Kidney glomerular epithelial cell (primary cell): ENCODE data around the gene NIPBL.
"Not testable (repeated sequence)": the region's sequence is repeated elsewhere in the genome, so short reads cannot be mapped to it uniquely, and the experiment has no call there.

Source experiments
- DNase-seq: peaks from one replicate; lab custom pipeline; 2025; lab: John Stamatoyannopoulos, UW

The NIPBL gene

DNA sequence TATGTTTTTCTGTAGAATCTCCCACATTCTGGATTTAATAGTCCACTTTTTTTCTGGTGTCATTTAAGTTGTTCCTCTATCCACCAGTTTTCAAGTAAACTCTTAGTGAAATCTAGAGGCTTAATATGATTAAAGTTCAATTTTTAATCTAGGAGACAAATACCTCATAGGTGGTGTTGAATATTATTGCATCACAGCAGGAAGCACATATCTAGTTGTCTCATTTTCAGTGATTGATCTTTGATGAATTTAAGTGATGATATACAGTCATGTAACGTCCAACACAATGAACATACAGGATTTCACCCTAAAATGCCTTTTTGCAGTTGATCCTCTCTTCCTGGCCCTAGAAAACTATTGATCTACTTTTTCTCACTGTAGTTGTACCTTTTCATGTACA lies 152.3 kb downstream of the NIPBL start:
- no peak for DNase-seq

DNA sequence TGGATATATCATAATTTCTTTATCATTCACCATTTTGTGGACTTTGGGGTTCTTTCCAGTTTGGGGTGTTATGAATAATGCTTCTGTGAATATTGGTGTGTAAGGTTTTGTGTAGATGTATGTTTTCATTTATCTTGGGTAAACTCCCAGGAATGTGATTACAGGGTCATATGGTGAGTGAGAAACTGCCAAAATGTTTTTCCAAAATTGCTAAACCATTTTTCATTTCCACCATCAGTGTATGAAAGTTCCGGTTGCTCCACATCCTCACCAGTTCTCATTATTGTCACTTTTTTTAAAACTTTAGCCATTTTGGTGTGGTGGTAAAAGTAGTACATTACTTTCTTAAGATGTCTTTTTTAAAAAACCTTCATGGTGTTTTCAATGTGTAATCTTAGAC lies 152.9 kb downstream of the NIPBL start:
- DNase-seq = no peak

GRCh38 chr5:37034955-37035354 lies 158.4 kb downstream of the NIPBL start:
- DNase-seq = no peak

DNA sequence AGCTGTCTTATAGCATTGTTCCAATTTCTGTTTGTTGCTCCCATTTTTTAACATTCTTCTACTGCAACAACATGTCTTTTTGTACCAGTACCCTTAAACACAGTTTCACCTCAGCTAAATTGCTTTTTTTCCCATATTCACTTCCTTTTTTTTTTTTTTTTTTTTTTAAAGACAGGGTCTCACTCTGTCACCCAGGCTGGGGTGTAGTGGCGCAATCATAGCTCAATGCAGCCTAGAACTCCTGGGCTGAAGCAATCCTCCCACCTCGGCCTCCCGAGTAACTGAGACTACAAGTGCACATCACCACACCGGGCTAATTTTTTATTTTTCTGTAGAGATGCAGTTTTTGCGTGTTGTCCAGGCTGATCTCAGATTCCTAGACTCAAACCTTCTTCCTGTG lies 161.3 kb downstream of the NIPBL start:
- no peak for DNase-seq

GRCh38 chr5:37039824-37040223 lies 163.3 kb downstream of the NIPBL start:
- DNase-seq = no peak

GRCh38 chr5:37043693-37044092 lies 167.1 kb downstream of the NIPBL start:
- DNase-seq = no peak

- DNase-seq = no peak
These were observed 167.6 kb downstream of the NIPBL start for GRCh38 chr5:37044120-37044519.

DNA sequence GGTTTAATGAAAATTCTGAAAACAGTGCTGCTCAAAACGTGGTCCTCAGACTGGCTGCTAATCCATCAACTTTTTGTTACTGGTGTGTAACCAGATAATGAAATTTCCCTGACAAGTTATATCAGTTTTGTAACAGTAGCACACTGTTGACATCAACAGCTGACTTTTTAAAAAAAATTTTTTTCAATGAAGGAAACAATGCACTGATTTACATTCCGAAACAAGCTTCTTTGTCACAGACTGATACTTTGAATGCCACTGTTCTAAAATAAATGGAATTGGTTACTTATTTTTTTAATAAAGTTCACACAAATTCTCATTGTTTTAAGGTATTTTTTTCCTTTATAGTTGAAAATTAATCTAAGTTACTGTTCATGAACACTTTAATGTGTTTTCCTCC lies 169.1 kb downstream of the NIPBL start:
- DNase-seq = no peak

DNA sequence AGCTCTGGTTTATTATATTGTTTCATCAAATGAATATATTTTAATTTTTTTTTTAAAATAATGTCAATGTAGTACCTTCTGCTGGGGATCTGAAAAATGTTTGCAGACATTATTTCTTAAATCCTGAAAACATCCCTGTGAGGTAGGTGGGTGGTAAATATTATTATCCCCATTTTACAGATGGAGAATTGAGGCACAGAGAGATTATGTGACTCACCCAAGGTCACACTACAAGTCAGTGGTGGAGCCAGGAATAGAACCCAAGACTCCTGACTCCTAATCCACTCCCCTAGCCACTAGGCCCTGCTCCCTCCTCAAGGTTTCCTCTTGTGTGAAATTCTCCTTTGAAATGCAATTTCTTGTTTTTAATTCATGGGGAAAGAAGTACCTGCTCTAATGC lies 171.4 kb downstream of the NIPBL start:
- DNase-seq = no peak

GRCh38 chr5:37054391-37054790 lies 177.8 kb downstream of the NIPBL start:
- no peak for DNase-seq

GRCh38 chr5:37055383-37055990 lies 178.9 kb downstream of the NIPBL start:
- no peak for DNase-seq

- no peak for DNase-seq
These were observed 180.2 kb downstream of the NIPBL start for GRCh38 chr5:37056762-37057161.

DNA sequence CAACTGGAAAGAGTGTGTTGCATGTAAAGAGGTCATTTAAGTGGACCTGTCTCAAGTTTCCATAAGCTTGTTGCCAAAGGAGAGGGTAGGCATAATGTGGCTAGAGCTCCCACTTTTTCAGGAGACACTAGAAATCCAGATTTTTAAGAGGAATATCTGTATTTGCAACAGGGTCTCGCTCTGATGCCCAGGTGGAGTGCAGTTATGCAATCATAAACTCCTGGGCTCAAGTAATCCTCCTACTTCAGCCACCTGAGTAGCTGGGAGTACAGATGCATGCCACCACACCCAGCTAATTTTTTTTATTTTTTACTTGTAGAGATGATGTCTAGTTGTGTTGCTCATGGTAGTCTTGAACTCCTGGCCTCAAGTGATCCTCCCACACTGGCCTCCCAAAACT lies 183.5 kb downstream of the NIPBL start:
- no peak for DNase-seq

DNA sequence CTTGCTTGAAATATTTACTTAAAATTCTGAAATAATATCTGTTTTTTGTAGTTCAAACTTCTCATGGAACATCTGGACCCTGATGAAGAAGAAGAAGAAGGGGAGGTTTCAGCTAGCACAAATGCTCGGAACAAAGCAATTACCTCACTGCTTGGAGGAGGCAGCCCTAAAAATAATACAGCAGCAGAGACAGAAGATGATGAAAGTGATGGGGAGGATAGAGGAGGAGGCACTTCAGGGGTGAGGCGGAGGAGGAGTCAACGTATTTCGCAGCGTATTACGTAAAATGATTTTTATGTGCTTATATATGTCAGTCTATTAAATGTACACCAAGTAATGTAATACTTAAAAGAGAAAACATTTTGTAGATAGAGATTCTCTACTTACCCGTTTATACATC lies 187.2 kb downstream of the NIPBL start:
- no peak for DNase-seq

- DNase-seq = no peak
These were observed 187.9 kb downstream of the NIPBL start for GRCh38 chr5:37064442-37064841.

GRCh38 chr5:37071487-37071886 lies 194.9 kb downstream of the NIPBL start:
- no peak for DNase-seq

DNA sequence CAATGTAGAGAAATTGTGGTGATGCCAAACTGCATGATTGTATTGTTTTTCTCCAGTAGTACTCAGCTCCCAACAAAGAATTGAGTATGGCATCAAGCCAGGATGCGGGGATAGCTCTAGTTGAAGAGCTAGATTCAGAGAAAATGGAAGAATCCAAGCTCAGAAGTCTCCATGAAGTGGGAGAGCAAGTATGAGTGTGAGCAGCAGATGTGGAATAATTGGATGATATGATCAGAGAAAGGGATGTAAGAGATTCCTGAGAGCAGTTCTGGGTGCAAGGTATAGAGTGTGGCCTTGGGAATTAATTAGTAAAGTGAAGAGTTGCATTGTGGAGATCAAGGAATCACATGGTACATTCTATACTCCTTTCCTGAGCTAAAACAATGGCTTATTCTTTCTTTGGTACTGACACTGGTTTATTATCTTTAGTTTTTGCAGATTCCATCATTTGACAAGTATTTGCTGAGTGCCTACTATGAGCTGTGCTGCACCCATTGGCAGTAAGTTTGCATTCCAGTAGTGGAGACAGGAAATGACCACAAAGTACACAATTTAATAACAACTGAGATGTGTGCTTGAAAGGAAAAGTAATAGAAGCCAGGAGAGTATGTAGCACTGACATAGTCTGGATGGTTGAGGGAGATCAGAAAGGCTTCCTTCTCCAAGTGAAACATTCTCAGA lies 195.5 kb downstream of the NIPBL start:
- no peak for DNase-seq

GRCh38 chr5:37075399-37075950 lies 198.9 kb downstream of the NIPBL start:
- no peak for DNase-seq

GRCh38 chr5:37077146-37077545 lies 200.6 kb downstream of the NIPBL start:
- no peak for DNase-seq

GRCh38 chr5:37080697-37081096 lies 204.1 kb downstream of the NIPBL start:
- DNase-seq = no peak

DNA sequence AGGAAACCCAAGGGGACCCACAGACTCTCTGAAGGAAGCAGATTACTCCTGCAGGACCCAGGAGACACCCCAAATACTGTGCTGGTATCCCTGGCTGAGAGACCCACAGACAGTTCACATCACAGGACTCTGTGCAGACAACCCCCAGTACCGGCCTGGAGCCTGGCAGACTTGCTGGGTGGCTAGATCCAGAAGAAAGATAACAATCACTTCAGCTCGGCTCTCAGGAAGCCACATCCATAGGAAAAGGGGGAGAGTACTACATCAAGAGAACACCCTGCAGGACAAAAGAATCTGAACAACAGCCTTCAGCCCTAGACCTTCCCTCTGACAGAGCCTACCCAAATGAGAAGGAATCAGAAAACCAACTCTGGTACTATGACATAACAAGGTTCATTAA lies 206.4 kb downstream of the NIPBL start:
- DNase-seq = not testable (repeated sequence)

GRCh38 chr5:37086026-37086425 lies 209.5 kb downstream of the NIPBL start:
- not testable (repeated sequence) for DNase-seq

- no peak for DNase-seq
These were observed 210.1 kb downstream of the NIPBL start for GRCh38 chr5:37086466-37087173.
